Brain microvascular endothelial cell (primary cell): ENCODE results near the gene SETD1A.

Experiments used
- DNase-seq: peaks from one replicate; pipeline ENCODE4 v3.0.0-alpha.2; 2020
- H3K27ac ChIP-seq: fragments of 250-450 bp; sonication (Bioruptor Pico); 2 replicates; pipeline ENCODE4 v1.5.1; 2020; ENCODE audit warnings: mild to moderate bottlenecking, moderate library complexity
- H3K27me3 ChIP-seq: fragments of 250-450 bp; sonication (Bioruptor Pico); replicated peaks from 2 replicates; pipeline ENCODE4 v1.5.1; 2020; ENCODE audit warnings: mild to moderate bottlenecking
- H3K36me3 ChIP-seq: fragments of 250-450 bp; sonication (Bioruptor Pico); replicated peaks from 2 replicates; pipeline ENCODE4 v1.5.1; 2020; ENCODE audit warnings: mild to moderate bottlenecking
- H3K4me3 ChIP-seq: 2 replicates; pipeline ENCODE4 v1.5.1; 2011; ENCODE audit warnings: low read depth, mild to moderate bottlenecking, control low read depth, low read length, moderate library complexity
- CTCF ChIP-seq: IDR thresholded peaks from 2 replicates; pipeline ENCODE4 v1.5.1; 2011; ENCODE audit warnings: low read depth, mild to moderate bottlenecking, moderate library complexity, low read length, control low read depth, inconsistent platforms; ENCODE audit errors: missing control alignments
- in situ Hi-C: cut with HindIII; loops from 2 replicates; pipeline ENCODE4 v1.10.0; 2017; ENCODE audit warnings: low sequenced_read_pairs, low pct_ligation_motif_present

Gene SETD1A

GRCh38 chr16:30992276-30992780 lies 34.8 kb downstream of the SETD1A start:
- in situ Hi-C loops: no loop called here
- DNase-seq: no peak
- H3K36me3 ChIP-seq: no peaks in the 10 kb centered on the region
- TF ChIP-seq CTCF: no peak
- H3K27ac ChIP-seq: no peak overlapping the region
- no peak overlapping the region for H3K4me3 ChIP-seq
- no peaks in the 10 kb centered on the region for H3K27me3 ChIP-seq

GRCh38 chr16:30992931-30993816 lies 35.6 kb downstream of the SETD1A start:
- no peak for DNase-seq
- Histone ChIP-seq H3K27ac (no peak overlapping the region), H3K27me3 (no peaks in the 10 kb centered on the region), H3K4me3 (no peak overlapping the region), H3K36me3 (no peaks in the 10 kb centered on the region)
- in situ Hi-C loops: no loop called here
- no peak for TF ChIP-seq CTCF

- H3K27ac ChIP-seq: no peak overlapping the region
- DNase-seq: no peak
- TF ChIP-seq CTCF: no peak
- in situ Hi-C loops: no loop called here
- no peak overlapping the region for H3K4me3 ChIP-seq
- H3K27me3 ChIP-seq: no peaks in the 10 kb centered on the region
- no peaks in the 10 kb centered on the region for H3K36me3 ChIP-seq
These were observed 38.4 kb downstream of the SETD1A start for GRCh38 chr16:30995927-30996323.

GRCh38 chr16:30996324-30996984 lies 38.9 kb downstream of the SETD1A start:
- Histone ChIP-seq H3K4me3 (peak overlapping the region; percentile 58), H3K27ac (no peak overlapping the region), H3K36me3 (no peaks in the 10 kb centered on the region), H3K27me3 (no peaks in the 10 kb centered on the region)
- DNase-seq: no peak
- in situ Hi-C loops: no loop called here
- no peak for TF ChIP-seq CTCF

GRCh38 chr16:30996985-30997724 lies 39.6 kb downstream of the SETD1A start:
- Histone ChIP-seq H3K4me3 (peak overlapping the region; percentile 58), H3K27ac (peak overlapping the region; percentile 66), H3K27me3 (no peaks in the 10 kb centered on the region), H3K36me3 (no peaks in the 10 kb centered on the region)
- DNase-seq: peak; percentile 64
- in situ Hi-C loops: no loop called here
- no peak for TF ChIP-seq CTCF
